ENCODE results near the gene ATP6V0E2.

DNA sequence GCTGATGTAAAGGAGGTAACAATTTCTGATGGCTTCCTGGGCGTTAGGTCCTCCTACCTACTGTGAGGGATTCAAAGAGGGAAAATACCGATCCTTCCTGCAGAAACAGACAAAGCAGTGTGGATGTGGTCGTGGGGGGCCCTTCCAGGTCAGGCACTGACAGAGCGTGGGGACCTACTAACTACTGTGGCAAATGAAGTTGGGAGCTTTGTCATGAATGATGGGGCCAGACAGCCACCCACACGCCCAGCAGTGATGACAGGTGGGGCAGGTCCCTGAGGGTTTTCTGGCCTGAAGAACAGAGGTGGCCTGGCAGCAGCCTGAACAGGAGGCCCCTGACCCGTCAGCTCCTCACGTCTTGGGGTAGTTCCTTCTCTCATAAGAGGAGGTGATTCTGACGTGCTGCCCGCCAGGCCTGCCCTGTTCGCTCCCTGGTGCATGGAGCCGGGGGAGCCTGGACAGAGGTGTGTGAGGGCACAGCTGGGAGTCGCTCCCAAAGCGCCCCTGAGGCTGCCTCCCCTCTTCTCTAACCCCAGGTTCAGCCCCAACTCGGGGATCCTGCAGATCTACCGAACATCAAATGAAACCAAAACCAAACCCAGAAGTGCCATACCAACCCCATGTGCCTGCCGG, 4.2 kb downstream of the ATP6V0E2 start:
- TF ChIP-seq, protein P1, sequence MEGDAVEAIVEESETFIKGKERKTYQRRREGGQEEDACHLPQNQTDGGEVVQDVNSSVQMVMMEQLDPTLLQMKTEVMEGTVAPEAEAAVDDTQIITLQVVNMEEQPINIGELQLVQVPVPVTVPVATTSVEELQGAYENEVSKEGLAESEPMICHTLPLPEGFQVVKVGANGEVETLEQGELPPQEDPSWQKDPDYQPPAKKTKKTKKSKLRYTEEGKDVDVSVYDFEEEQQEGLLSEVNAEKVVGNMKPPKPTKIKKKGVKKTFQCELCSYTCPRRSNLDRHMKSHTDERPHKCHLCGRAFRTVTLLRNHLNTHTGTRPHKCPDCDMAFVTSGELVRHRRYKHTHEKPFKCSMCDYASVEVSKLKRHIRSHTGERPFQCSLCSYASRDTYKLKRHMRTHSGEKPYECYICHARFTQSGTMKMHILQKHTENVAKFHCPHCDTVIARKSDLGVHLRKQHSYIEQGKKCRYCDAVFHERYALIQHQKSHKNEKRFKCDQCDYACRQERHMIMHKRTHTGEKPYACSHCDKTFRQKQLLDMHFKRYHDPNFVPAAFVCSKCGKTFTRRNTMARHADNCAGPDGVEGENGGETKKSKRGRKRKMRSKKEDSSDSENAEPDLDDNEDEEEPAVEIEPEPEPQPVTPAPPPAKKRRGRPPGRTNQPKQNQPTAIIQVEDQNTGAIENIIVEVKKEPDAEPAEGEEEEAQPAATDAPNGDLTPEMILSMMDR (IDR thresholded peaks at IDR 0.05): no peak
- no peak for TF ChIP-seq EP300 (IDR thresholded peaks at IDR 0.05)
- TF ChIP-seq POLR2A (IDR thresholded peaks at IDR 0.05): no peak

Measured in ovary (tissue), 3 donors.